Measurements from ENCODE around the gene ITM2B.

ITM2B gene

DNA sequence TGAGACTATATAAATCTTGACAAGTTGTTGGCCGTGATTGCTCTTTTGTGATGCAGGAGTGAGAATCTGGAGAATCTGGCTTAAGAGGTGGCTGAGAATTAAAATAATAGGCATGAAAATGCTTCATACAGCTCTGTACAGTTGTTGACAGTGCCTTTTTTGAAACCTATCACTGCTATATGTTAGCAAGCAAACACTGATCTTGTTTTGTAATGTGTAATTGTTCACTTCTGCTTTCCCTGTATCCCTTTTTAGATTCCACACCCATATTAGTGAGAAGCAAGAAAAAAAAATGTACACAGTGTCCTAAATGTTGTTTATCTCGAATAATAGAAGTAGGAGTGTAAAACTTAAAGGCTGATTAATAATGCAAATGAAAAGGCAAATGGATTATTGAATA is 31.1 kb downstream of the ITM2B start:
- DNase-seq: no peak

DNA sequence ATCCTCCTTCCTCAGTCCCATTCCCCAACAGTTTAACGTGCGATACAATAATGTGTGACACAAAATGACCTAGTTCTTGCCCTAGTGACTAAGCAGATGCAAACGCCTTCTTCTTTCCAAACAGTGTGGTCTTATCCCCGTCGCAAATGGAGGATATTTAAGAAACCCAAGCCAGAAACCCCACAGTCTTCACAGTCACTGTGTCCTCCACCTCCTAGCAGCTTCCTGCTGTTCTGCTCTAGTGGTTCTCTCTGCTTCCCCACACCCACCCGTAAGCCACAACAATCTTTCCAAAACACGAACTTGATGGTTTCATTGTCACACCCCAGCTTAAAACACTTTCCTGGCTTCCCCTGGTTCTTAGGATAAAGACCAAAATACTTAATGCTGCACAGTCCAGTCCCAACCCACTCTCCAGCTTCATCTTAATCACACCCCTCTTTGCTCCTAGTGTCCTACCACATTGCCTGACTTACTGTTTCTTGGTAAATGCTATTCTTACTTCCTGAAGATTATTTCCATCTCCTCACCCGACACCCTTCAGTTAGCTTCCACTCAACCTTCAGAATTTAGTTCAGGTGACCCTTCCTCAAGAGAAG is 32.3 kb downstream of the ITM2B start:
- no peak for DNase-seq

DNA sequence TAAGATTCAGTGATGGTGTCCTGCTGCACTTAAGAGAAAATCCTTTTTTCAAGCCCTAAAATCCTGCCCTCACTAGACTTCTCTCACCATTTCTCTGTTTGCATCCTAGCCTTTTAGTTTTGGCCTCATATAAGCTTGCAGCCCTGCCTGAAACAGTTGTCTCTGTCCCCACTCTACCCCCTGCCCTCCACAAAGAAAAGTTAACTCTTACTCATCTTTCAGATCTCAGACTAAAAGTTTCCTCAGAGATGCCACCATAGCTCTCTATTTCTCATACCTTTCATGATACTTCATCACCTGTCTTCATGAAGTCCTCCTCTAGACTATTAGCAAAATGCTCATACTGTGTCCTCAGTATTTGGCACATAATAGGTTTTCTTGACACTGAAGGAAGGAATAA is 33.1 kb downstream of the ITM2B start:
- no peak for DNase-seq

DNA sequence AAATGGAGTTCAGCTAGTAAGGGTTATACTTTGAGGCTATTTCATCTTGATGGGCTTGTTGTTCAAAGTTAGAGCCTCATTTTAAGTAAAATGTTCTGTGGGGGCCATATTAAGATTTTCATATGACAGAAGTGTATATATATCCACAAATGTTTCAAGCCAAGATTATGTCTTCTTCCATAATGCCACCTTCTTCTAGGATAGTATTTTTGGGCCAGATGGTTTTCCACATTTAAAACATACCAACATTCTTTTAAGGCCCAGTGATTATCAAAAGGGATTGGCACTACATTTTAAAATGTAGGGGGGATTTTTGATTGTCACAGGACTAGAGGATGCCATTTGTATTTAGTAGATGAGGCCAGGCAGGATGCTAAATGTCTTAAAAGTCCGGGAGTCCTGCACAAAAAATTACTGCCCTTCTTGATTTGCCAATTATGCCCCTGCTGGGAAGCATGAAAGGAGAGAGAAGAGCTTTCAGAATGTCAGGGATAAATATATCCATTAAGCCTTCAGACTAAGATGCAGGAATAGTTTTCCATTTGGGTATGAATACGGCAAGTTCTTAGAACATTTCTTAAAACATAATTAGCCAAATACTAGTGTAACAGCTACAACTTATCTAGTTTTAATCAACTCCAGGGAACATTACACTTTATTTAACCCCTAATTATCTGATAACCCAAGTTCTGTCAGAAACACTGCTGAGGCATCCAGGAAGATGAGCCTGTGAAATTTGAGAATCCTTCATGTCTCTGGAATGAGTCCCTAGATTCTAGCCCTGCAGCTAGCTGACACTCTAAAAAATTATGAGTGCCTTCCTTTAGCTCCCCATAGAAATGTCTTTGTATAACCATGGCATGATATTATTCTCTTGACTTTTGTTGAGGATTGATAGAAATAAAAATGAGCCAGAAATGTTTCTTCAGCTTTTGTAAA is 34.0 kb downstream of the ITM2B start:
- no peak for DNase-seq

DNA sequence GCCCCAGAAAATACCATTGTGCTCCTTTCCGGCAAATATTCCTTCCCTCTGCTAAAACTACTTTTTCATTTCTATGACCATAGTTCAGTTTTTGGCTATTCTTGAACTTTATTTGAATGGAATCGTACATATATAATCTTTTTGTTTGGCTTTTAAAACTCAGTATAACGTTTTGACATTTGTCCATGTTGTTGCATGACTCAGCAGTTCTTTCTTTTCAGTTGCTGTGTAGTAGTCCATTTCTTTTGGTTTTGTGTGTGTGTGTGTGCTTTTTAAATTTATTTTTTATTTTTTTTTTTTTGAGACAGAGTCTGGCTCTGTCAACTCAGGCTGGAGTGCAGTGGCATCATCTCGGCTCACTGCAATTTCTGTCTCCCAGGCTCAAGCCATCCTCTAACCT is 35.0 kb downstream of the ITM2B start:
- no peak for DNase-seq

DNA sequence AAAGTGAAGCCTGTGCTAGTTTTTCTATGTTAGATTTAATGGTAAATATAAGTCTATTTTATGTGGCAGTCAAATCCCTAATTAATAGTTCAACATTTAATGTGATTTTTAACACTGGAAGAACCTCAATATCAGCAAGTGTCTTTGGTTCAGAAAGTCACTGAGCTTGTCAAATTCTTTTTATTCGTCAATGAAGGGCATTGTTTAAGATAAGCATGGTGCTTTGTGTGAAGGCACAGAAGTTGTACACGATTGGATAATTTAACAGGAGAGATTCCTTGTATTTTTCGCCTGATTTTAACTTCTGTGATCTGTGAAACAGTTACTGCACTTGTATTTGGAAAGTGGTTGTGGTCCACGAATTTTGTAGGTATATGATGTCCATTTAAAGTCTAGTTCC is 40.3 kb downstream of the ITM2B start:
- DNase-seq: no peak

DNA sequence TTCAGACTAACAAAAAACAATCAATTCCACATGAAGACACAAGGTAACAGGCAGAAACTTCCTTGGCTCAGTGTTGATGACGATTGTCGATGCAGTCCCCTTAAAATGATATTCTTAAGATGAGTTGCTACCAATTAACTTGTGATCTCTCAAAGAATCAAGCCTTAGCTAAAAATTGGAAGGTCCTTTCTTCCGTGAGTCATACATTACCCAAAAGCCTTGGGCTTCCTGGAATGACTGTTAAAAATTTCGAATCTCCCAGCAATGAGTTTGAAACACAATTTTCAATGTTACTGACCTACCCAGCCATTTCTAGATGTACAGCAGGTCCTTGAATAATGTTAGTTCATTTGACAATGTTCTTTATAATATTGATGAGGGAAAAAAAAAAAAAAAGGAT is 42.5 kb downstream of the ITM2B start:
- no peak for DNase-seq

DNA sequence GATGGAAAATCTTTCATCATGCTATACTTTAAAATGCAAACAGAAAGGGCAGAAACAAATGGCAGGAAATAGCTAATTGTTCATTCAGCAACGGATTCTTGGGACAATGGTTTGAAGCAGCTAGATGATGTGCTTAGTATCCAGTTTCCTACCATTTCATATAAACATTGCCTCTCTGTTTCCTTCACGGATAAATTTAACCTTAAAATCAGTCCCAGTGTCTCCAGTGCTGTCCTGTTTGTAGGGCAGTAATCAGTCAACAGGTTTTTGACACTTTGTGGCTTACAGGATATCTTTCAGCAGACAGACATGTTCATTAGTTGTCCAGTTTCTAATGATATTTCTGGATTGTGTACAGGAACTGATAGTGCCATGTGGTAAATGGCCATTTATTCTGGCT is 45.8 kb downstream of the ITM2B start:
- no peak for DNase-seq

DNA sequence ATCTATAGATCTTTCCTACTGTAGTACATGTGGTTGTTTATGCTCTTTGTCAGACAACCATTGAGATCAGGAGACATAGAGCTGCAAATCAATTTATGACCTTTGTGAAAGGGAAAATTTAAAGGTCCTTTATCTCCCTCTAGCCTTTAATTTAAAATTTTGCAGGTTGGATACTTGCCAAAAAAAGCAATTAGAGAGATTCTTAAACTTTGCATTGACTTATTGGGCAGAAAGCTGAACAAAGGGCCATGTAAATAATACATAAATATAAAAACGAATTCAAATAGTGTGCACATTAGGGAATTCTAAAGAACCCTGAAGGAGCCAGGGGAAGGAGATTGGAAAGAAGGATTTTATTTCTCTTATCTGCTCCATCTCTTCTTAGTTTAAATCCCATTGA is 48.5 kb downstream of the ITM2B start:
- no peak for DNase-seq

DNA sequence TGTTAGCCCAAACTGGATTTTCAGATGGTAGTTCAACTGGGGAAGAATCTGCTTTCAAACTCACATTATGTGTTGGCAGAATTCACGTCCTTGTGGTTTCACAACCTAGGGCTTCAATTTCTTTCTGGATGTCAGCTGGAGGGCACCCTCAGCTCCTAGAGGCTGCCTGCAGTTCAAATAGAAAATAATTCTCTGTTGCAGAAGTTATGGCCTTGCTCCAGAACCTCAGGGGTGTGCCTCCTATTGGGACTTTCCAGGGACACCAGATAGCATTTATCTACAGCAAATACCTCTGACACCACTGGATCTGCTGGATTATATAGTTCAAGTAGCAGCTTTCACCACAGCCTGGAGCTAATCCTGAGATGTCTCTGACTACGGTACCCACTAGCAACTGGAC is 58.7 kb downstream of the ITM2B start:
- no peak for DNase-seq

DNA sequence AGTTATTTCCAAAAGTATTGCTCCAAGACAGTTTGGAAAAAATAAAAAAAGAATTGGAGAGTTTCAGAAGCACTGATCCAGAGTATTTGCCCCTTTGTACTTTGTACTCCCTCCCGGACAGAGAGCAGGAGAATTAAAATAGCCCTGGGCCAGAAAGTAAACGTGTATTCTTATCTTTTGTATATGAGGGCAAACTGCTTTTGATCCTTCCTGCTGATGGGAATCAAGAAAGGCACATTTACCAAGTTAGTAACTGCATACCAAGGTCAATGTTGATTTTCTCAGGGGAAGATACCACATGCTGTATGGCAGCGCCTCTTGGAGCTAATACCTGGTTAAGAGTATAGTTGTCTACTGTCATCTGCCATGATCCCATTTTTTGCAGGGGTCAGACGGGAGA is 59.6 kb downstream of the ITM2B start:
- no peak for DNase-seq

DNA sequence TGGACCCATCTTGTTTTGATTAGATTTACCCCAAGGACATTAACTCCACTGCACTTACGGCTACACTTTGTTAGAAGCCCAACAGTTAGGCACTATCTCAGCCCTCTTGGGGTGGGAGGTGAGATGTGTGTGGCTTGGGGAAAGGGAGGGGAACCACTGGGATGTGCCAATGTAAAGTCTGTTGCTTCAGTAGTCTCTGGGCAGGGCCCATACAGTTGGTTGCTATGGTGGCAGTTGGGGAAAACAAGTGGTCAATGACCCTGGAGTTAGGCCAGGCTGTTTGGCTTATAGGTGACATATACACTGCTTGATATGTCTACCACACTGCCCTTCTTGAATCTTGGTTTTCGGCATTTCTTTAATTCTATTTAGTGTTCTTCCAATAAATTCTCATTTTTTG is 61.6 kb downstream of the ITM2B start:
- DNase-seq: no peak

DNA sequence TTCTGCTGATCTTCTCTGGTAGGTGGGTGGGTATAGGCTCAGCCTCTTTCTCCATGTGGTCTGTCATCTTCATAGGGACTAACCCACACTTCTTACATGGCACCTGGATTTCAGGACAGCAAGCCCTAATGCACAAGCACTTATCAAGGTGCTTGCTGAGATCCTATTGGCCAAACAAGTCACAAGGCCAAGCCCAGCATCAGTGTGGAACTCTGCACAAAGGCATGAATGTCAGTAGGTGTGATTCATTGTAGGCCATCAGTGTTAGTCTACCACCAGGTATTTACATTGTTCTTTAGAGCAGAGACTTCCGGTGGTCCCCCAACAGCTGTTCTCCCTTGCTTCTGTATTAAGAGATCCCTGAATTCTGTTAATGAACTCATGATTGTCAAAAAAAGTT is 62.3 kb downstream of the ITM2B start:
- no peak for DNase-seq

DNA sequence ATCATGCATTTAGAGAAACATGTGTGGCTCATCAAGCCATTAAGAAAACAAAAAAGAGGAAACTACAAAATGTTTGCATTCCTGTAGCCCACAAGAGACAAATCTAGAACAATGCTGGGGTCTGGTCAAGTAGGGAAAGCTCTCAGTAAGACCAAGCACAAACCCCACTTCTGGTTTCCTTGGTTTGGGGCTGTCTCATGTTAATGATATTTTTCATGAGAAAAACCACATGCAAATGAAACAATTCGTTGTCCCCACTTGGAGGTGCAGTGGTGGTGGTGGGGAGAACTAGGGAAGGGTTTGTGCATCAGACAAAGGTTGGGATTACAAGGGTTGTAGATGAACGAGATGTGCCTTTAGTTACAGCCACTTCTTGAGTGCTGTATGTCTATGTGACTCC is 63.5 kb downstream of the ITM2B start:
- DNase-seq: no peak

DNA sequence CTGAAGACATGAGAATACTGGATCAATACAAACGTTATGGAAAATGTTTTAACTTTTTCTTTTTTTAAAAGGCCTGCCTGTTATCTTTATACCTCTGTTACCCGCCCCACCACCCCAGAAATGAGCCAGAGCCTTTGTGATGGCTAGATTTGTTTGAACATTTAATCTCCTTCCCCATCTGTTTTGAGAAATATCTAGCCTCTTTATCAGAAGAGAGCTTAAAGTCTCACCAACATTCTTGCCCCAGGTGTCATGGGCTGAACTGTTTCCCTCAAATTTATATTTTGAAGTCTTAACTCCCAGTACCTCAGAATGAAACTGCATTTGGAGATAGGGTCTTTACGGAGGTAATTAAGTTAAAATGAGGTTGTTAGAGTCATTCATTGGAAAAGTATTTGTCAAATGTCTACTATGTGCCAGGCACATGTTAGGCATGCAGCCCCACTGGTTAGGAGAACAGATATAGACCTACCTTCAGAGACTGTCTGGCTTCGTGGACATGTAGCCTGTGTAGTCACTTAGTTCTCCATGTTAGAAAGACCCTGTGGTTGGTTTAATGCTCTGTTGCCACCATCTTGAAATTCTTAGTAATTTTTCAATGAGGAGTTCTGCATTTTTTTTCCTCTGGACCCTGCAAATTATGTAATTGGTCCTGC is 64.3 kb downstream of the ITM2B start:
- no peak for DNase-seq

DNA sequence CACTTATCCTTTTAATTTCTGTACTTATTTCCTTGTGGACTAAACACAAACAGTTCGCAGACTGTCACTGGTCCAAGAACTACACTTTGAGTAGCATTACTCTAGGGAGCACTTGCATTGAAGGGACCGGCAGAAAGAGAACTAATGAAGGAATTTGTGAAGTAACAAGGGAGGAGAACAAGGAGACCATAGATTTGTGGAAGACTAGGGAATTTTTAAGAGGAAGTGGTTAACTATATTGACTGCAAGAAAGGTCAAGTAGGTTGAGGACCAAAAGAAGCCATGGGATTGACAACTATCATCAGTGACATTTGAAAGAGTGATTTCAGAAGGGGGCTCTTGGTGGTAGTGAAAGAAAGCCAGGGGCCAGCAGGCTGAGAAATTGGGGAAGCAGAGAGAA is 66.6 kb downstream of the ITM2B start:
- DNase-seq: no peak

DNA sequence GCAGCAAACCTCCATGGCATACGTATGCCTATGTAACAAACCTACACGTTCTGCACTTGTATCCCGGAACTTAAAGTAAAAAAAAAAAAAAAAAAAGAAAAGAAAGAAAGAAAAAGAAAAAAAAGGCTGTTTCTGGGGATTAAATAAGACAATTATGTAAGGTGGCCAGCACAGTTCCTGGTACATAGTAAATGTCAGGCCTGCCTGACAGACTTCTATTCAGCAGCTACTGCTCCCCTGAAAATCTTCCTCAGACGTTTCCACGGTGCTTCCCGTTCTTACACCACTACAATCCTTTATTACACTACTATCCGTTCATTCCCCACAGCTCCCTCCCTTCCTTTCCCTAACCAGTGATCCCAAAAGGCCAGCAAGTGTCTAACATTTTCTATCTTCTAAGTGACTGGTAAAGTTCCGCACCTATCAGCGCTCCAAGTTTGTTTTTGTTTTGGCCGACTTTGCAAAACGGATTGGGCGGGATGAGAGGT is 69.9 kb downstream of the ITM2B start:
- DNase-seq: no peak

DNA sequence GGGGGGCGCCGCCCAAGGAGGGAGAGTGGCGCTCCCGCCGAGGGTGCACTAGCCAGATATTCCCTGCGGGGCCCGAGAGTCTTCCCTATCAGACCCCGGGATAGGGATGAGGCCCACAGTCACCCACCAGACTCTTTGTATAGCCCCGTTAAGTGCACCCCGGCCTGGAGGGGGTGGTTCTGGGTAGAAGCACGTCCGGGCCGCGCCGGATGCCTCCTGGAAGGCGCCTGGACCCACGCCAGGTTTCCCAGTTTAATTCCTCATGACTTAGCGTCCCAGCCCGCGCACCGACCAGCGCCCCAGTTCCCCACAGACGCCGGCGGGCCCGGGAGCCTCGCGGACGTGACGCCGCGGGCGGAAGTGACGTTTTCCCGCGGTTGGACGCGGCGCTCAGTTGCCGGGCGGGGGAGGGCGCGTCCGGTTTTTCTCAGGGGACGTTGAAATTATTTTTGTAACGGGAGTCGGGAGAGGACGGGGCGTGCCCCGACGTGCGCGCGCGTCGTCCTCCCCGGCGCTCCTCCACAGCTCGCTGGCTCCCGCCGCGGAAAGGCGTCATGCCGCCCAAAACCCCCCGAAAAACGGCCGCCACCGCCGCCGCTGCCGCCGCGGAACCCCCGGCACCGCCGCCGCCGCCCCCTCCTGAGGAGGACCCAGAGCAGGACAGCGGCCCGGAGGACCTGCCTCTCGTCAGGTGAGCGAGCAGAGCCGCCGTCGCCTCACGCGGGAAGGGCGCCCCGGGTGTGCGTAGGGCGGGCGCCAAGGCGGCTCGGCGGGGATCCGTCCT is 70.5 kb downstream of the ITM2B start, which contains the start of gene RB1:
Gene RB1 (plus strand): TSS at position 393 of the 784 bp plus-strand sequence. CDS start 162 bp downstream, at position 555.
- peak; percentile 43 for DNase-seq

DNA sequence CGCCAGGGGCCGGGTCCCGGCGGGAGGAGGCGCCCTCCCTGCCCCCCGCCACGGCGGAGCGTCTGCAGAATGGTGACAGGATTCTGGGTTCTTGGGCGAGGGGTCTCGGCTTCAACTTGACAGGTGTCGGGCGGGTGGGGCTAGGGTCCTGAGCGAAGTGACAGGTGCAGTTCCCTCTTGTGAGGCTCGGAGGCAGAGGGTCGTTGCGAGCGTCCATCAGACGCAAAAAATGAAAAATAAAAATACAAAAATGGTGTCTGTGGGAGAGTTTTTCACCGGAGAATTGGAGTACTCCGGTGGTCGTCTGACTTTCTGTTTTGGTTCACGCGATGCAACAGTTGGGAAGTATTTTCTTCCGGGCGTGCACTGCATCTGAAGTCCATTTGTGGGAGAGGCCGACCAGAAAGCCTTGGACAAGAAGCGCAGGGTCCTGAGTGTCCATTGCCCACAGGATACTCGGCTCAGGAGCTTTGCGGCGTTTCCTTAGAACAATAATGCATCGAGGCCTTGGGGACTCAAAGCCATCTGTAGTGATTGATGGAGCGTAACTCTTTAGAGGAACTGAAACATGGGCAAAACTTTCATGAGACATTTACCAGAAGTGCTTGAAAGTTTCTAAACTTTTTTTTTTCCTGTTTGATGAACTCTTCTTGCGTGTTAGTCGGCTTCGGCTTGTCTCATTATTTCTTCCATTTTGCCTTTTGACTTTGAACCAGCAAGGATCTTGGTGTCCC is 71.3 kb downstream of the ITM2B start:
- no peak for DNase-seq

DNA sequence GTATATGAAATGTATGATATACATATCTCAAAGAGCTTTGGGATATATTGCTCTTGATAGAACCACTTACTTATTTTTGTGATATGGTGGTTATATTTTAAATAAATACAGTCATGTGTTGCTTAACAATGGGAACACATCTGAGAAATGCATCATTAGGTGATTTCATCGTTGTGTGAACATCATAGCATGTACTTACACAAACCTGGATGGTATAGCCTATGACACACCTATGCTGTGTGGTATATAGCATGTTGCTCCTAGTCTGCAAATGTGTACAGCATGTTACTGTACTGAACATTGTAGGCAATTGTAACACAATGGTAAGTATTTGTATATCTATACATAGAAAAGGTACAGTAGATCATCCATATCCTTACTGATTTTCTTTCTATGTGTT is 78.2 kb downstream of the ITM2B start:
- DNase-seq: no peak

DNA sequence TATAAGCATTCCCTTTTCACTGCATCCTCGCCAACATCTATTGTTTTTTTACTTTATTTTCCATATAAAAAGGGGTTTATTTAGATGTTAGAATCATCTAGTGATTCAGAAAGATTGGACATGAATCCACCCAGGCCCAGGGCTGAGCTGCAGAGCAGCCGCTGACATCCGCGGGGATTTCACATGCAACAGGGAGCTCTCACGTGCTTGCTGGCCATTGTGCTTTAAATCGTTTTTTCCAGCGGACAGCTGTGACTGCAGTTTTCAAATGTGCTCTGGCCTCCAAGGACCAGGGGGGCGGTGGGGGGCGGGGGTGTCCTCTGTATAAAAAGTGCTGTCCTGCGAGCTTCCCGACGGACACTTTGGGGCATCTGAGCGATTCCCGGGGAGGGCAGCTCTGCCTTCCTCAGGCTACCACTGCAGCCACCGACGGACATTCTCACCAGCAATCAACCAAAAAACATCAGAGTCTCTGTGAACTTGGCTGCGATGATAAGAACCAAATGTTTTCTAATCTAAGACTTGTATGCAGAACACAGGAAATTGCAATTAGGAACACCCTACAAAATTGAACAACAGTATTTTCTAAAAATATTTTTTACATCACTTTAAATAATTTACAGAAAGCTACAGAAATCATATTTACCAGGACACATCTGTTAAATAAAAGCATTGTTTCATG is 83.1 kb downstream of the ITM2B start:
- DNase-seq: no peak
